NT2/D1 (cell line): Measurements from ENCODE around the gene KLHL3.

Experiments
- DNase-seq: peaks from one replicate; pipeline ENCODE4 v3.0.0-alpha.2; 2011; ENCODE audit warnings: low read depth, low spot score
- H3K27me3 ChIP-seq: 2 replicates; pipeline ENCODE4 v1.6.0; 2011; ENCODE audit warnings: mild to moderate bottlenecking; ENCODE audit not compliant: insufficient read length, insufficient read depth
- H3K36me3 ChIP-seq: 2 replicates; pipeline ENCODE4 v1.6.1; 2011; ENCODE audit warnings: mild to moderate bottlenecking, low read length, mixed read lengths; ENCODE audit not compliant: insufficient read depth, insufficient read length
- H3K4me1 ChIP-seq: 2 replicates; pipeline ENCODE4 v1.5.1; 2011; ENCODE audit not compliant: insufficient read depth, insufficient read length
- H3K4me3 ChIP-seq: 2 replicates; pipeline ENCODE4 v1.5.1; 2011; ENCODE audit warnings: low read depth; ENCODE audit not compliant: insufficient read length
- H3K9ac ChIP-seq: 2 replicates; pipeline ENCODE4 v1.6.0; 2011; ENCODE audit warnings: low read depth; ENCODE audit not compliant: insufficient read length
- H3K9me3 ChIP-seq: 2 replicates; pipeline ENCODE4 v1.5.1; 2011; ENCODE audit warnings: mild to moderate bottlenecking, low read length; ENCODE audit not compliant: insufficient read depth
- SUZ12 ChIP-seq: IDR thresholded peaks from 2 replicates; pipeline ENCODE4 v1.6.1; 2011; ENCODE audit not compliant: insufficient read length, insufficient read depth; ENCODE audit errors: extremely low read depth
- YY1 ChIP-seq: IDR thresholded peaks from 2 replicates; pipeline ENCODE4 v1.6.1; 2011; ENCODE audit not compliant: insufficient read length, insufficient read depth
- ZNF274 ChIP-seq: IDR thresholded peaks from 2 replicates; pipeline ENCODE4 v1.6.1; 2011; ENCODE audit warnings: mild to moderate bottlenecking, low read depth, low read length

KLHL3 gene

DNA sequence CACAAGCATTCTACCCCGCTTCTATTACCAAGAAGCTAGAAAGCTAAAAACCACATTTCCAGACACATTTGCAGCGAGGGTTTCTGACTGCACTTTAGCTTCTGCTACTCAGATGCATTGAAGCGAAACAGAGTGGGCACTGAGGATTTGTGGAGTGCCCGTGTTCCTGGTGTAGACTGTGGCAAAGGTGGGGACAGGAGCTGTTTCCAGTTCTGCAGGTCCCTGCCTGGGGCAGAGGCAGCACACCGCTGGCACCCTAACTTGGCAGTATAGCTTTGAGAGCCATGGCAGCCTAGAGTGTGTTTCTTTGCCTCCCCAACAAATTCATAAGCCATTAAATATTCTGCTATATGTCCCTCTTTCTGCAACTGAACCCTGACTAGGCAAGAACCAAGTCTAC is 128.1 kb downstream of the KLHL3 start:
- Histone ChIP-seq H3K36me3 (no peaks in the 10 kb centered on the region), H3K9me3 (no peaks in the 10 kb centered on the region), H3K27me3 (no peaks in the 10 kb centered on the region), H3K4me3 (no peak overlapping the region), H3K9ac (no peak overlapping the region), H3K4me1 (no peaks in the 10 kb centered on the region)
- no peak for DNase-seq
- no peak for TF ChIP-seq ZNF274
- no peak for TF ChIP-seq SUZ12
- no peak for TF ChIP-seq YY1

DNA sequence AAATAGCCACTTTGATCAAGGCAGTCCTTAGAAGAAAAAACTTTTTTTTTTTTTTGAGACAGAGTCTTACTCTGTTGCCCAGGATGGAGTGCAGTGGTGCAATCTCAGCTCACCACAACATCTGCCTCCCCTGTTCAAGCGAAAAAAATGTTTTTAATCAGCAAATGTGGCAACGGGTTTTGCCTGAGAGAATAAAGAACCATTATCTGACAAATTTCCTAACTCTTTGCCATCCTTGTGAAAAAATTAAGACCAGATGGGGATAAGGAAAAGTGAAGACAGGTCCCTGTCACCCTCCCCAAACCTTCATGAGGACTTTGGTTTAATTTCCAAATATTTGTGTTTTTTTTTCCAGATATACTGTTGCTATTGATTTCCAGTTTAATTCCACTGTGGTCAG is 129.5 kb downstream of the KLHL3 start:
- Histone ChIP-seq H3K9ac (no peak overlapping the region), H3K27me3 (no peaks in the 10 kb centered on the region)

DNA sequence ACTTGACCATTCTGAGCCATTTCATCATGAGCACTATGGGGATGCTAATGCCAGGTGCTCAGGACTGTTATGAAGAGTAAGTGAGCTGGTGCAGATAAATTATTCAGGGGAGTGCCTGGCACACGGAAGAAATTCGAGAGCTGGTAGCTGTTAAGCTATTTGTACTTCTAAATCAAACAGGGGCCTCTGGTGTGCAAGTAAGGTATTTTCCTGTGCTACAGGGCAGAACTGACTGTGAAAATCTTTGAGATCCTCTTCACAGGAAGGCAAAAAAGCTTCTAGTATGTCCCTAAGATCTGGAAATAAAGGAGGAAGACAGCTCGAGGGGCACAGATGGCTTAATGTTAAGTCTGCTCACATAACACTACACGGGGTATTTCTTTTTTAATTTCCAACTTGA is 130.5 kb downstream of the KLHL3 start:
- Histone ChIP-seq H3K4me3 (no peak overlapping the region), H3K36me3 (no peaks in the 10 kb centered on the region), H3K27me3 (no peaks in the 10 kb centered on the region), H3K4me1 (no peaks in the 10 kb centered on the region), H3K9ac (no peak overlapping the region), H3K9me3 (no peaks in the 10 kb centered on the region)
- peak; percentile 13 for DNase-seq
- TF ChIP-seq SUZ12 (no peak), YY1 (no peak), ZNF274 (no peak)

More for the DNA sequence above, 129.5 kb downstream of the KLHL3 start:
- H3K36me3 ChIP-seq: no peaks in the 10 kb centered on the region
- no peak for DNase-seq
- TF ChIP-seq SUZ12 (no peak), ZNF274 (no peak), YY1 (no peak)
- no peaks in the 10 kb centered on the region for H3K9me3 ChIP-seq
- H3K4me3 ChIP-seq: no peak overlapping the region
- no peaks in the 10 kb centered on the region for H3K4me1 ChIP-seq

DNA sequence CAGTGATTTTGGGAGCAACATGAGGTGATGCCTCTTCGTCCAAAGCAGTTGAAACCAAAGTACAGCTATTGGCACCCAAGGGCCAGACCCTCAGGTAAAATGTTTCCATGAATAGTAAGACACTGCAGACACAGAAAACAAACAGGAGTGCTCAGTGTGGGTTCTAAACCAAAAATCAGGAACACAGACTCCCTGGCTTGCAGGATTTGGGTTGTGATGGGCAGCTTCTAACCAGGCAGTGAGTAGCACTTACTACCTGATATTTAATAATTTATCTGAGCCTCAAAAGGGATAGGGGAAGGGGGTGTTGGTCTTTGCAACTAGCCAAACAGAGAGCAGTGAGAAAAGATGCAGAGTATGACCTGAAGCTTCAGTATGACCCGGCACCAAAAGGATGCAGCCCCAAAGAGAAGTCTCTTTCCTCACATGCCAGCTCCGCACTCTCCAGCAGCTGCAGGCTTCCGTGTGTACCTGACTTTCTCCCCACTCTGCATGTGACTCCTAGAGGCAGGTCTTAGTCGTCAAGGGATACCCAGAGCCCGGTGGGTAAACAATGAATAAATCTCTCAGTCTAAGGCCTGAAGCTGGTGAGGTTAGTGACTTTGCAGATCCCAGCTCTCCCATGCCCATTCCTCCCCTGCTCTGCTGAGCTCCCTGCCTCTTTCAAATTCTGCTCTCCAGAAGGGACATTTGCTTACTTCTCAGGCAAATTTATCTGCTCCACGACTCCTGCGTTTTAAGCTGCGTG is 131.4 kb downstream of the KLHL3 start:
- no peaks in the 10 kb centered on the region for H3K27me3 ChIP-seq
- DNase-seq: peak; percentile 16

DNA sequence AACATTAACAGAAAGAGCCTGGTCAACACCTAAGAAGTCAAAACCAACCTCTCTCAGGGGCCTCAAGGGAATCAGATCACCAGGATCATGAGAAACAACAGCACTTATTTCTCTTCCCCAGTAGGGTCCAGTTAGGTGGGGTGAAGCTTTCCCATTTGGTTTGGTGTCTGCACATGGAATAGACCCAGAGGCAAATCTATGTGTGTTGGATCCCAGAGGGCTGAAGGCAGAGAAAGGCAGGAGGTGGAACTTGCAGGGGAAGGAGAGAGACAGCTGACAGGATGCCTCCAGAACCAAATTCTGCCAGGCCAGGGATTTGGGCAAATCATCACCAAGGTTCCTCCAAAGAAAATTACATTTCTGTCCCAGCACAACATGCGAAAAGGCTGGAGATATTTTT is 132.0 kb downstream of the KLHL3 start:
- TF ChIP-seq ZNF274 (no peak), YY1 (no peak), SUZ12 (no peak)
- H3K9ac ChIP-seq: no peak overlapping the region
- no peaks in the 10 kb centered on the region for H3K4me1 ChIP-seq
- H3K9me3 ChIP-seq: no peaks in the 10 kb centered on the region
- H3K36me3 ChIP-seq: no peaks in the 10 kb centered on the region
- H3K4me3 ChIP-seq: no peak overlapping the region
- no peaks in the 10 kb centered on the region for H3K27me3 ChIP-seq
- DNase-seq: no peak

More for the DNA sequence above, 131.4 kb downstream of the KLHL3 start:
- Histone ChIP-seq H3K4me3 (no peak overlapping the region), H3K36me3 (no peaks in the 10 kb centered on the region), H3K9ac (no peak overlapping the region), H3K9me3 (no peaks in the 10 kb centered on the region), H3K4me1 (no peaks in the 10 kb centered on the region)
- TF ChIP-seq YY1 (no peak), SUZ12 (no peak), ZNF274 (no peak)

DNA sequence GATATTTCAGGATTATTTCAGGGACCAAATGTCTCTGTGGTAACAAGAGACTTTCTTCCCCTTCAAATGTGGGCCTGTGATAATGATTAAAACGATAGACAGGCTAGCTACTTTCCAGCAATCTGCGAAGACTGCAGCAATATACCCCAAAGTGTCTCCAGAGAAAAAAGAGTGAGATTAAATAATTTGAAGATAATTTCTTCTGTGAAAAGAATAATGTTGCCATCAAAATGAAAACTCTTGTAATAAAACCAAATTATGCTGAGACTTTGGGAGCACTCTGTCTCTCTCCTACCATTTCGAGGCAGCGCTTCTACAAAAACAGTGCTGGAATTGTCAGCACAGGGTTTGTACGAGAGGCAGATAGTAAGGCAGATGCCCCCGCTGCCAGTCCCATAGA is 132.5 kb downstream of the KLHL3 start:
- H3K27me3 ChIP-seq: no peaks in the 10 kb centered on the region

DNA sequence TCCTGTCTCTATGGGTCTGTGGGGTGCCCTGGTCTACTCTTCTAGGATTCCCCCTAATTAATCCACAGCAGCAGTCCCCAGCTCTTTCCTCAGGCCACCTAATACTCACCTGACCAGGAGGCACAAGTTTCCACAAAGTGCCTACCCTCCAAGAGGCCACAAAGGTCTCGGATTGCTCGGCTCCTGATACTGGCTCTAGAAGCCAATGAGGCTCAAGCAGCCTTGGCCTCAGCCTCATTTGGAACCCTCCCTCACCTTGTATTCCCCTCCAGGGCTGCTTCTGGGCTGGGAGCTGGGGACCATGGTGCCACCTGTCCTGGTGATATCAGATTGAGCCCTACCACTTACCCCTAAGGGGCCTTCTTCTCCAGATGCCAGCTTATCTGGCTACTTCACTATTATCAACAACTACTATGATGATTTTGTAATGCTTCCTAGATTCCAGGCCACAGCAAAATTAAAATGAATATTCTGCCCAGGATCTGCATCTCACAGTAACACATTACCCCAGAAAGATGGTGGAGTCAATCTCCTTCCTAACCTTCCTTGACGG is 133.1 kb downstream of the KLHL3 start:
- no peak for DNase-seq
- H3K9me3 ChIP-seq: no peaks in the 10 kb centered on the region
- H3K4me3 ChIP-seq: no peak overlapping the region
- H3K27me3 ChIP-seq: no peaks in the 10 kb centered on the region
- no peak for TF ChIP-seq YY1
- TF ChIP-seq SUZ12: no peak
- TF ChIP-seq ZNF274: no peak
- H3K4me1 ChIP-seq: no peaks in the 10 kb centered on the region
- no peaks in the 10 kb centered on the region for H3K36me3 ChIP-seq
- H3K9ac ChIP-seq: no peak overlapping the region

More for the DNA sequence above, 132.5 kb downstream of the KLHL3 start:
- DNase-seq: no peak
- H3K9ac ChIP-seq: no peak overlapping the region
- H3K9me3 ChIP-seq: no peaks in the 10 kb centered on the region
- H3K4me1 ChIP-seq: no peaks in the 10 kb centered on the region
- no peak overlapping the region for H3K4me3 ChIP-seq
- TF ChIP-seq SUZ12: no peak
- TF ChIP-seq ZNF274: no peak
- no peak for TF ChIP-seq YY1
- no peaks in the 10 kb centered on the region for H3K36me3 ChIP-seq
